G401.6 (cell line): ENCODE results near the gene ASPG.
"Not testable (repeated sequence)": the region's sequence is repeated elsewhere in the genome, so short reads cannot be mapped to it uniquely, and the experiment has no call there.

ENCODE experiments used
- FAIRE-seq: peaks from 2 replicates; lab custom pipeline; 2012; peaks lifted over from hg19 to GRCh38; lab: Jason Lieb, UNC

The ASPG gene

GRCh38 chr14:104147346-104148125 lies 62.0 kb downstream of the ASPG start:
- no peak for FAIRE-seq

GRCh38 chr14:104148433-104149277 lies 63.2 kb downstream of the ASPG start:
- FAIRE-seq: no peak

- no peak for FAIRE-seq
Measured at GRCh38 chr14:104149278-104149595, 63.7 kb downstream of the ASPG start.

GRCh38 chr14:104149617-104150135 lies 64.2 kb downstream of the ASPG start:
- FAIRE-seq: no peak

- FAIRE-seq: no peak
Measured at GRCh38 chr14:104150136-104151025, 64.9 kb downstream of the ASPG start.

GRCh38 chr14:104151026-104151381 lies 65.5 kb downstream of the ASPG start:
- no peak for FAIRE-seq

GRCh38 chr14:104151566-104152245 lies 66.2 kb downstream of the ASPG start:
- FAIRE-seq: no peak

GRCh38 chr14:104152246-104152575 lies 66.7 kb downstream of the ASPG start:
- FAIRE-seq: no peak

GRCh38 chr14:104152686-104153393 lies 67.3 kb downstream of the ASPG start:
- no peak for FAIRE-seq

- FAIRE-seq: not testable (repeated sequence)
Measured at GRCh38 chr14:104153394-104153755, 67.9 kb downstream of the ASPG start.

GRCh38 chr14:104154246-104154645 lies 68.7 kb downstream of the ASPG start:
- no peak for FAIRE-seq

- no peak for FAIRE-seq
Measured at GRCh38 chr14:104155513-104155912, 70.0 kb downstream of the ASPG start.

GRCh38 chr14:104156142-104156541 lies 70.6 kb downstream of the ASPG start:
- no peak for FAIRE-seq

- FAIRE-seq: no peak
Measured at GRCh38 chr14:104157016-104157928, 71.8 kb downstream of the ASPG start.

GRCh38 chr14:104158827-104159798 lies 73.6 kb downstream of the ASPG start:
- FAIRE-seq: no peak

GRCh38 chr14:104159990-104160389 lies 74.5 kb downstream of the ASPG start:
- FAIRE-seq: no peak

- FAIRE-seq: no peak
Measured at GRCh38 chr14:104161602-104162367, 76.3 kb downstream of the ASPG start.

- FAIRE-seq: no peak
Measured at GRCh38 chr14:104162495-104162894, 77.0 kb downstream of the ASPG start.
